SK-N-SH treated with all-trans-retinoic acid at 6 μM for 48 hours (cell line): Measurements from ENCODE around the gene CCL27.
A peak's percentile ranks its signal among the peaks of the same experiment; 100 is the strongest.

Experiments
- ATAC-seq: fragments of 200-7000 bp; cut with Tn5 transposase; 3 replicates; pipeline ENCODE4 v1.9.1; 2020; ENCODE audit warnings: mild to moderate bottlenecking, moderate library complexity
- ARNTL ChIP-seq: fragments of 450-650 bp; formaldehyde crosslinking; IDR thresholded peaks from 2 replicates; pipeline ENCODE4 v1.5.0; 2020; ENCODE audit warnings: low read depth, mild to moderate bottlenecking, moderate library complexity, borderline replicate concordance
- CSDC2 ChIP-seq: fragments of 250-450 bp; sonication (Bioruptor Pico); IDR thresholded peaks from 2 replicates; pipeline ENCODE4 v1.5.0; 2020; ENCODE audit warnings: mild to moderate bottlenecking, moderate library complexity
- CSRNP3 ChIP-seq: fragments of 250-450 bp; sonication (Bioruptor Pico); IDR thresholded peaks from 2 replicates; pipeline ENCODE4 v1.5.1; 2021; ENCODE audit warnings: mild to moderate bottlenecking, moderate library complexity
- ESRRG ChIP-seq: fragments of 250-450 bp; sonication (Bioruptor Pico); IDR thresholded peaks from 2 replicates; pipeline ENCODE4 v1.6.1; 2021; ENCODE audit warnings: mild to moderate bottlenecking
- ISL1 ChIP-seq: fragments of 250-450 bp; sonication (Bioruptor Pico); IDR thresholded peaks from 2 replicates; pipeline ENCODE4 v2.1.2; 2022; ENCODE audit warnings: mild to moderate bottlenecking, moderate library complexity
- OSR1 ChIP-seq: fragments of 250-450 bp; sonication (Bioruptor Pico); IDR thresholded peaks from 2 replicates; pipeline ENCODE4 v1.8.0; 2022; ENCODE audit warnings: moderate library complexity, mild to moderate bottlenecking, inconsistent platforms
- PATZ1 ChIP-seq: fragments of 250-450 bp; sonication (Bioruptor Pico); IDR thresholded peaks from 2 replicates; pipeline ENCODE4 v1.8.0; 2020; ENCODE audit warnings: mild to moderate bottlenecking, moderate library complexity, borderline replicate concordance
- RARB ChIP-seq: fragments of 250-450 bp; sonication (Bioruptor Pico); IDR thresholded peaks from 2 replicates; pipeline ENCODE4 v1.8.0; 2021; ENCODE audit warnings: mild to moderate bottlenecking, moderate library complexity
- TCF4 ChIP-seq: fragments of 250-450 bp; sonication (Bioruptor Pico); IDR thresholded peaks from 2 replicates; pipeline ENCODE4 v1.8.0; 2021; ENCODE audit warnings: mild to moderate bottlenecking, moderate library complexity, borderline replicate concordance
- TOX ChIP-seq: fragments of 250-450 bp; sonication (Bioruptor Pico); IDR thresholded peaks from 2 replicates; pipeline ENCODE4 v1.8.0; 2021; ENCODE audit warnings: mild to moderate bottlenecking, moderate library complexity, borderline replicate concordance
- TSHZ2 ChIP-seq: fragments of 250-450 bp; sonication (Bioruptor Pico); IDR thresholded peaks from 2 replicates; pipeline ENCODE4 v1.5.0; 2020; ENCODE audit warnings: mild to moderate bottlenecking, moderate library complexity
- ZC3H10 ChIP-seq: fragments of 250-450 bp; sonication (Bioruptor Pico); IDR thresholded peaks from 2 replicates; pipeline ENCODE4 v1.5.1; 2021; ENCODE audit warnings: mild to moderate bottlenecking, moderate library complexity
- ZFP3 ChIP-seq: fragments of 250-450 bp; sonication (Bioruptor Pico); IDR thresholded peaks from 2 replicates; pipeline ENCODE4 v1.5.0; 2020; ENCODE audit warnings: mild to moderate bottlenecking, moderate library complexity
- ZFP30 ChIP-seq: fragments of 450-650 bp; formaldehyde crosslinking; IDR thresholded peaks from 2 replicates; pipeline ENCODE4 v1.5.0; 2022; ENCODE audit warnings: mild to moderate bottlenecking, moderate library complexity
- ZNF565 ChIP-seq: fragments of 450-650 bp; formaldehyde crosslinking; conservative IDR thresholded peaks from 2 replicates; pipeline ENCODE4 v1.5.0; 2020; ENCODE audit warnings: low read depth, mild to moderate bottlenecking, moderate library complexity
- ZNF70 ChIP-seq: fragments of 450-650 bp; formaldehyde crosslinking; IDR thresholded peaks from 2 replicates; pipeline ENCODE4 v1.5.0; 2020; ENCODE audit warnings: mild to moderate bottlenecking, moderate library complexity
- ZNF8 ChIP-seq: fragments of 450-650 bp; formaldehyde crosslinking; IDR thresholded peaks from 2 replicates; pipeline ENCODE4 v1.5.0; 2020; ENCODE audit warnings: mild to moderate bottlenecking, moderate library complexity

CCL27 gene

GRCh38 chr9:34669809-34670562, 7.5 kb upstream of the CCL27 start:
- no peak for ATAC-seq

GRCh38 chr9:34665381-34666250, 3.2 kb upstream of the CCL27 start:
- ATAC-seq = peak; percentile 86
- no peak for TF ChIP-seq ISL1 (CRISPR knock-in tag)
- peak; percentile 51; the same call in 1 of the 2 replicates for TF ChIP-seq PATZ1 (CRISPR knock-in tag)
- TF ChIP-seq TSHZ2 = no peak
- no peak for TF ChIP-seq ZNF8
- TF ChIP-seq ARNTL (CRISPR knock-in tag) = no peak
- TF ChIP-seq TOX (CRISPR knock-in tag) = no peak

More at GRCh38 chr9:34669809-34670562, 7.5 kb upstream of the CCL27 start:
- TF ChIP-seq ARNTL (CRISPR knock-in tag) (no peak), CSRNP3 (CRISPR knock-in tag) (no peak), ZFP3 (no peak), ZFP30 (no peak), ISL1 (CRISPR knock-in tag) (no peak)

- no peak; the same call in 2 of the 3 replicates for ATAC-seq
- no peak for TF ChIP-seq RARB
- no peak for TF ChIP-seq ARNTL (CRISPR knock-in tag)
- TF ChIP-seq OSR1 (CRISPR knock-in tag) = no peak
- TF ChIP-seq ZNF70 (CRISPR knock-in tag) = no peak
- TF ChIP-seq TCF4 (CRISPR knock-in tag) = no peak
- TF ChIP-seq CSDC2 = no peak
- no peak for TF ChIP-seq ZNF565
- no peak for TF ChIP-seq ZNF8
- TF ChIP-seq ZC3H10 (CRISPR knock-in tag) = no peak
- TF ChIP-seq PATZ1 (CRISPR knock-in tag) = no peak
- TF ChIP-seq ESRRG = no peak
- TF ChIP-seq TSHZ2 = no peak
- no peak for TF ChIP-seq ZFP3
These were observed 2.6 kb upstream of the CCL27 start for GRCh38 chr9:34665067-34665380.
